SHP77 treated with DMSO at 0.1 percent for 48 hours (cell line): Measurements from ENCODE around the gene SLC5A1.

Experiments
- DNase-seq: peaks from one replicate; lab custom pipeline; 2025; lab: John Stamatoyannopoulos, UW

The SLC5A1 gene

GRCh38 chr22:32050678-32051515 is 7.8 kb downstream of the SLC5A1 start:
- no peak for DNase-seq

GRCh38 chr22:32052244-32052643 is 9.2 kb downstream of the SLC5A1 start:
- no peak for DNase-seq

- no peak for DNase-seq
These were observed 10.1 kb downstream of the SLC5A1 start for GRCh38 chr22:32052936-32053791.

GRCh38 chr22:32055069-32055468 is 12.0 kb downstream of the SLC5A1 start:
- no peak for DNase-seq

- DNase-seq = no peak
These were observed 15.7 kb downstream of the SLC5A1 start for GRCh38 chr22:32058656-32059260.

GRCh38 chr22:32059426-32059825 is 16.4 kb downstream of the SLC5A1 start:
- no peak for DNase-seq

GRCh38 chr22:32063701-32064100 is 20.6 kb downstream of the SLC5A1 start:
- no peak for DNase-seq

- no peak for DNase-seq
These were observed 23.8 kb downstream of the SLC5A1 start for GRCh38 chr22:32066820-32067219.

- DNase-seq = no peak
These were observed 24.6 kb downstream of the SLC5A1 start for GRCh38 chr22:32067613-32068012.

GRCh38 chr22:32069579-32070372 is 26.7 kb downstream of the SLC5A1 start:
- DNase-seq = no peak

- DNase-seq = no peak
These were observed 30.2 kb downstream of the SLC5A1 start for GRCh38 chr22:32073262-32073661.

GRCh38 chr22:32073823-32074380 is 30.8 kb downstream of the SLC5A1 start:
- DNase-seq = no peak

GRCh38 chr22:32075997-32076760 is 33.1 kb downstream of the SLC5A1 start:
- no peak for DNase-seq

- no peak for DNase-seq
These were observed 33.7 kb downstream of the SLC5A1 start for GRCh38 chr22:32076761-32077084.

GRCh38 chr22:32077151-32077550 is 34.1 kb downstream of the SLC5A1 start:
- DNase-seq = no peak

GRCh38 chr22:32079130-32080089 is 36.3 kb downstream of the SLC5A1 start:
- DNase-seq = no peak

GRCh38 chr22:32080904-32081303 is 37.8 kb downstream of the SLC5A1 start:
- no peak for DNase-seq

GRCh38 chr22:32082331-32082730 is 39.3 kb downstream of the SLC5A1 start:
- DNase-seq = no peak

- DNase-seq = no peak
These were observed 39.9 kb downstream of the SLC5A1 start for GRCh38 chr22:32083000-32083399.

- no peak for DNase-seq
These were observed 40.8 kb downstream of the SLC5A1 start for GRCh38 chr22:32083814-32084213.
